ENCODE measurements around the gene SVEP1.

The SVEP1 gene

DNA sequence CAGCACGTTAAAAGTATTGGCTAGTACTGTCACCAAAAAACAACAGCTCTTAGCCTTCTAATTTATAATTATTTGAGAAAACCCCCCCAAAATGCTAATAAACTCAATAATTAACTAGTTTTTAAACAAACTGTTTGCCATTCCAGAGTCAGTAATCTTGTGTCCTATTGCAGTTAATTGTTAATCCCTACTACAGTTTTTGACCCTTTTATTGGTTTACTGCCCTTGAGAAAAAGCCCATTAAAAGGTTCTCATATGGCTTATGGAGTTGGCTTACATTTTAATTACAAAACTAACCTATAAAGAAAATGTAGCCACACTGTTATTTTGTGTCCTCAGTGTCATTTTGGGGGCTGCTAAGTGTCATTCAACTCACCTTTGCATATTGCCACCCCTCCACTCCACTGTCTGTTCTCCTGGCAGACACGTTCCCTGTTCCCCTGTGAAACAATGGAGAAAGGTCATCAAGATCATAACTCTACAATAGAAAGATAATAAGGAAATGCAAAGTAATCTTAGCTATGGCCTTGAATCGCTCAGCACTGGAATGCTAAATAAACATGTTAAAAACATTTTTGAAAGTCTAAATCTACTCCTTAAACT is 190.3 kb downstream of the SVEP1 start:
- TF ChIP-seq SIN3A (IDR thresholded peaks at IDR 0.05; ENCODE audit: borderline replicate concordance, insufficient read depth, low read length): no peak
- TF ChIP-seq FOXP2 (optimal IDR thresholded peaks at IDR 0.05; ENCODE audit: borderline replicate concordance, extremely low read depth, extremely low read length, insufficient read depth): no peak
- TF ChIP-seq POLR2AphosphoS5 (IDR thresholded peaks at IDR 0.05; ENCODE audit: low read depth, low read length): no peak
- no peak for TF ChIP-seq REST (IDR thresholded peaks at IDR 0.05; ENCODE audit: insufficient read depth in 1 of 2, low read depth in 2 of 2, low read length in 2 of 2)
- no peak for TF ChIP-seq TAF1 (IDR thresholded peaks at IDR 0.05; ENCODE audit: borderline replicate concordance, insufficient read depth, low read length)

DNA sequence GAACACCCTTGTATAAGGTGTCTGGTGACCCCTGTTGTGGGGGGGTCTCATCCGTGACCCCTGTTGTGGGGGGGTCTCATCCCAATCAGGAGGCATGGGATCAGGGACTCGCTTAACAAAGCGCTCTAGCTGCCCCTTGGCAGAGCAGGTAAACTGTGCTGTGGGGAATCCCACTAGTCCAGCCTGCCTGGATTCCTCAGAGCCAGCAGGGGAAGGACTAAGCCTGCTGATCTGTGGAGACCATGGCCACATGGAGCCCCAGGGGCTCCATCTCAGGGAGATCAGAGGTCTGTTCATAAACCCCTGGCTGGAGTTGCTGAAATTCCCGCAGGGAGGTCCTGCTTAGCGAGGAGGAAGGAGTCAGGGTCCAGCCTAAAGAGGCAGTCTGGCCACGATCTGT is 196.1 kb downstream of the SVEP1 start:
- TF ChIP-seq POLR2AphosphoS5 (IDR thresholded peaks at IDR 0.05; ENCODE audit: low read depth, low read length): no peak
- TF ChIP-seq REST (IDR thresholded peaks at IDR 0.05; ENCODE audit: insufficient read depth in 1 of 2, low read depth in 2 of 2, low read length in 2 of 2): no peak

DNA sequence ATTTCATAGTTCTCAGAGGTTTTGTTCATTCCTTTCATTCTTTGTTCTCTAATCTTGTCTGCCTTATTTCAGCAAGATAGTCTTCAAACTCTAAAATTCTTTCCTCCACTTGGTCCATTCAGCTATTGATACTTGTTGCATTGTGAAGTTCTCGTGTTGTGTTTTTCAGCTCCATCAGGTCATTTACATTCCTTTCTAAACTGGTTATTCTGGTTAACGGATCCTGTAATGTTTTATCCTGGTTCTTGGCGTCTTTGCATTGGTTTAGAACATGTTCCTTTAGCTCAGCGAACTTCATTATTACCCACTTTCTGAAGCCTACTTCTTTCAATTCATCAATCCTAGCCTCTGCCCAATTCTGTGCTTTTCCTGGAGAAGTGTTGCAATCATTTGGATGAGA is 196.8 kb downstream of the SVEP1 start:
- TF ChIP-seq REST (IDR thresholded peaks at IDR 0.05; ENCODE audit: insufficient read depth in 1 of 2, low read depth in 2 of 2, low read length in 2 of 2) (no peak), SIN3A (IDR thresholded peaks at IDR 0.05; ENCODE audit: borderline replicate concordance, insufficient read depth, low read length) (no peak), FOXP2 (optimal IDR thresholded peaks at IDR 0.05; ENCODE audit: borderline replicate concordance, extremely low read depth, extremely low read length, insufficient read depth) (no peak), TAF1 (IDR thresholded peaks at IDR 0.05; ENCODE audit: borderline replicate concordance, insufficient read depth, low read length) (no peak), POLR2AphosphoS5 (IDR thresholded peaks at IDR 0.05; ENCODE audit: low read depth, low read length) (no peak)

DNA sequence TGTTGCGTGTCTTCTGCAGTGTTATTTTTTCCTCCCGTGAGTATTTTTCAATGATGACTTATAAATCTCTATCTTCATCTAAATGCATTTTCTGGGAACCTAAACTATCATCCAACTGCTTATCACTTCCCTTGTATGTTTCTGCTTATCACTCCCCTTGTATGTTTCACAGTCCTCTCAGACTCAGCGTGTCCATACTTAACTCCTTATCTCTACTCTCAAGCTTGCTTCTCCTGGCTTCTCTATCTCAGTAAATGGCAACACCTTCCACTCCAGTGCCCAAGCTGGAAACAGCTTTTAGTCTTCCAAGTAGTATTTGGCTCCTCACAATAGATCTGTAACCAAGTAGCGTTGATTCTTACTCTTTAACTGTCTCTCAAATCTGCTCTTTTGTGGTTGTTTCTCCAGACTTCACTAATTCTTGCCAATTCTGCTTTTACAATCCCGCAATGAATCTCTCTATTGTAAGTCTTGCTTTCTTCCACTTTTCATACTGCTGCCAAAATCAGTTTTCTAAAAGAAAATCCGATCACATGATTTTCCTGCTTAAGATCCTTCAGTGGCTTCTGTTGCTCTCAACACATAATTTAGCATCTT is 208.0 kb downstream of the SVEP1 start:
- TF ChIP-seq POLR2AphosphoS5 (IDR thresholded peaks at IDR 0.05; ENCODE audit: low read depth, low read length): no peak
- TF ChIP-seq SIN3A (IDR thresholded peaks at IDR 0.05; ENCODE audit: borderline replicate concordance, insufficient read depth, low read length): no peak
- no peak for TF ChIP-seq FOXP2 (optimal IDR thresholded peaks at IDR 0.05; ENCODE audit: borderline replicate concordance, extremely low read depth, extremely low read length, insufficient read depth)
- no peak for TF ChIP-seq REST (IDR thresholded peaks at IDR 0.05; ENCODE audit: insufficient read depth in 1 of 2, low read depth in 2 of 2, low read length in 2 of 2)
- TF ChIP-seq TAF1 (IDR thresholded peaks at IDR 0.05; ENCODE audit: borderline replicate concordance, insufficient read depth, low read length): no peak

- TF ChIP-seq FOXP2 (optimal IDR thresholded peaks at IDR 0.05; ENCODE audit: borderline replicate concordance, extremely low read depth, extremely low read length, insufficient read depth): no peak
- TF ChIP-seq SIN3A (IDR thresholded peaks at IDR 0.05; ENCODE audit: borderline replicate concordance, insufficient read depth, low read length): no peak
- TF ChIP-seq REST (IDR thresholded peaks at IDR 0.05; ENCODE audit: insufficient read depth in 1 of 2, low read depth in 2 of 2, low read length in 2 of 2): no peak
These were observed 209.2 kb downstream of the SVEP1 start for GRCh38 chr9:110370315-110370714.
